GM12878 (cell line): ENCODE data around the gene FAR1. TPM values are rescaled to one million over a fixed set of nuclear protein-coding genes. Genes with fewer than 3 reads are reported as not detected.
"Not testable (repeated sequence)": the region's sequence is repeated elsewhere in the genome, so short reads cannot be mapped to it uniquely, and the experiment has no call there.

Source experiments
- ATAC-seq: fragments of 200-7000 bp; cut with Tn5 transposase; 3 replicates; pipeline ENCODE4 v1.9.1; 2020; ENCODE audit warnings: mild to moderate bottlenecking, moderate library complexity
- BruUV-seq: library from RNA; stranded (reverse); fragments of 400-500 nt; replicated peaks from 2 replicates; lab custom pipeline; 2021; lab: Mats Ljungman, UMichigan
- CTCF ChIA-PET: fragments of 300-600 bp; sonication (Branson Sonifier 250); formaldehyde crosslinking; extraction: SDS; loops from one replicate; lab custom pipeline; 2021; ENCODE audit warnings: inconsistent platforms; lab: Yijun Ruan, JAX
- POLR2A ChIA-PET: fragments of 350-600 bp; formaldehyde crosslinking; extraction: SDS; loops from one replicate; lab custom pipeline; 2021; ENCODE audit warnings: inconsistent platforms; lab: Charles Lee
- RAD21 ChIA-PET: fragments of 300-600 bp; sonication (Branson Sonifier 250); formaldehyde crosslinking; loops from one replicate; lab custom pipeline; 2023; ENCODE audit warnings: antibody characterized with exemption; ENCODE audit not compliant: unreplicated experiment; lab: Charles Lee
- SMC1A ChIA-PET: fragments of 300-600 bp; sonication (Branson Sonifier 250); formaldehyde crosslinking; loops from one replicate; lab custom pipeline; 2023; ENCODE audit not compliant: unreplicated experiment, uncharacterized antibody; lab: Charles Lee
- DNase-seq: peaks from one replicate; pipeline ENCODE4 v3.0.0-alpha.2; 2011; ENCODE audit warnings: low read depth, low spot score
- FAIRE-seq: peaks from 3 replicates; lab custom pipeline; 2011; peaks lifted over from hg19 to GRCh38; lab: Jason Lieb, UNC
- H2AFZ ChIP-seq: 2 replicates; pipeline ENCODE4 v1.6.0; 2011; ENCODE audit warnings: low read depth, low read length, control low read depth; ENCODE audit not compliant: control insufficient read depth
- H3K27ac ChIP-seq: 2 replicates; pipeline ENCODE4 v1.5.1; 2011; ENCODE audit warnings: control low read depth; ENCODE audit not compliant: control insufficient read depth, insufficient read depth
- H3K27me3 ChIP-seq, 2 experiments: replicated peaks in 1 of 2; 2 replicates each; pipeline versions ENCODE4 v1.6.0 to v1.6.1; 2011; ENCODE audit warnings: low read length in 1 of 2; ENCODE audit not compliant: control insufficient read depth in 2 of 2, insufficient read depth in 2 of 2
- H3K36me3 ChIP-seq, 2 experiments: 2 replicates each; pipeline ENCODE4 v1.5.1; 2011; ENCODE audit warnings: low read length in 1 of 2; ENCODE audit not compliant: control insufficient read depth in 2 of 2, insufficient read depth in 2 of 2
- H3K4me1 ChIP-seq: 2 replicates; pipeline ENCODE4 v1.6.1; 2011; ENCODE audit warnings: mild to moderate bottlenecking, low read length, moderate library complexity, mixed read lengths; ENCODE audit not compliant: control insufficient read depth, insufficient read depth
- H3K4me2 ChIP-seq: 2 replicates; pipeline ENCODE4 v1.6.0; 2011; ENCODE audit warnings: control low read depth; ENCODE audit not compliant: control insufficient read depth, insufficient read depth
- H3K4me3 ChIP-seq: fragments of 200-600 bp; sonication (generic); 2 replicates; pipeline ENCODE4 v1.5.1; 2016
- H3K79me2 ChIP-seq: 2 replicates; pipeline ENCODE4 v1.6.0; 2011; ENCODE audit warnings: low read length; ENCODE audit not compliant: control insufficient read depth, insufficient read depth
- H3K9ac ChIP-seq: 2 replicates; pipeline ENCODE4 v1.8.0; 2011; ENCODE audit warnings: low read length, control low read depth, mixed read lengths; ENCODE audit not compliant: control insufficient read depth, insufficient read depth
- H3K9me3 ChIP-seq: replicated peaks from 3 replicates; pipeline ENCODE4 v1.5.1; 2011; ENCODE audit warnings: mild to moderate bottlenecking, low read length; ENCODE audit not compliant: control insufficient read depth, insufficient read depth
- H4K20me1 ChIP-seq: 2 replicates; pipeline ENCODE4 v1.6.0; 2011; ENCODE audit not compliant: control insufficient read depth, insufficient read depth
- ATF7 ChIP-seq: fragments of 450-650 bp; IDR thresholded peaks from 2 replicates; pipeline ENCODE4 v1.6.1; 2016; ENCODE audit warnings: low read depth, mild to moderate bottlenecking
- DPF2 ChIP-seq: fragments of 450-650 bp; IDR thresholded peaks from 2 replicates; pipeline ENCODE4 v1.6.1; 2017; ENCODE audit warnings: mild to moderate bottlenecking
- SIX5 ChIP-seq: IDR thresholded peaks from 2 replicates; pipeline ENCODE4 v1.6.1; 2011; ENCODE audit warnings: mild to moderate bottlenecking, low read depth, low read length, moderate library complexity; ENCODE audit not compliant: severe bottlenecking
- SUZ12 ChIP-seq: fragments of 200-600 bp; sonication (generic); IDR thresholded peaks from one replicate; pipeline ENCODE4 v1.6.1; 2018; ENCODE audit warnings: antibody characterized with exemption, mild to moderate bottlenecking; ENCODE audit not compliant: unreplicated experiment
- ZNF274 ChIP-seq: IDR thresholded peaks from one replicate; pipeline ENCODE4 v1.8.0; 2011; ENCODE audit not compliant: insufficient read length, insufficient read depth
- WGBS: methylation state at CpG from one replicate; pipeline ENCODE4 v1.1.6; 2016; ENCODE audit warnings: low lambda C conversion rate; ENCODE audit not compliant: insufficient replicate concordance, insufficient coverage; ENCODE audit errors: missing lambda C conversion rate; 5-methylcytosine and 5-hydroxymethylcytosine counted together
- in situ Hi-C: fragments of 300-500 bp; cut with MboI; formaldehyde crosslinking; loops from 9 replicates; pipeline ENCODE4 v1.14.3; 2018; ENCODE audit warnings: mixed read lengths
- intact Hi-C: fragments of 100-400 bp; cut with micrococcal nuclease; formaldehyde crosslinking; loops from one replicate; pipeline ENCODE4 v1.14.2; 2022; ENCODE audit not compliant: unreplicated experiment
- polyA plus RNA-seq, 11 experiments: library from polyadenylated mRNA; depleted of rRNA in 4 of 11; unstranded in 6 of 11; stranded (reverse) in 5 of 11; fragments of >200 nt; fragmentation: Nextera tagmentation in 4 of 11; fragmentation: Illumina TruSeq in 1 of 11; extraction: Ambion mirVana in 4 of 11; extraction: Trizol in 1 of 11; gene quantifications; 1 replicate in 1 of 11; 2 replicates in 10 of 11; pipeline versions ENCODE4 v1.2.1 to v1.2.3, GENCODE V29; 2011 to 2016; ENCODE audit warnings: inconsistent platforms in 2 of 11, missing spikeins in 2 of 11, low read depth in 1 of 11
- total RNA-seq, 4 experiments: library from RNA; depleted of rRNA in 3 of 4; stranded (reverse); fragments of >200 nt in 3 of 4; fragmentation: Illumina TruSeq in 1 of 4; extraction: Trizol in 1 of 4; gene quantifications; 2 replicates each; pipeline versions ENCODE4 v1.2.1 to v1.2.3, GENCODE V29; 2013 to 2021
- TF ChIP-seq, protein P1 (sequence below): IDR thresholded peaks from 2 replicates; pipeline ENCODE4 v1.6.1; 2011; ENCODE audit warnings: borderline replicate concordance, low read depth, mild to moderate bottlenecking, moderate library complexity, low read length; ENCODE audit not compliant: insufficient read depth, poor library complexity, severe bottlenecking
- TF ChIP-seq, protein P2 (sequence below): fragments of 450-650 bp; IDR thresholded peaks from 2 replicates; pipeline ENCODE4 v1.6.1; 2018; ENCODE audit warnings: mild to moderate bottlenecking, low read depth, moderate library complexity; ENCODE audit not compliant: partially characterized antibody
- TF ChIP-seq, protein P3 (sequence below): fragments of 150-350 bp; IDR thresholded peaks from 2 replicates; pipeline ENCODE4 v1.6.1; 2014; ENCODE audit warnings: mild to moderate bottlenecking, low read depth, low read length

The FAR1 gene
- total and polyA plus RNA-seq, 10 of the 15 experiments (the other 5 are each of a cell fraction or from before 2014, with no cell fraction given), result 10.1 to 73.9 (median 30.8) TPM

DNA sequence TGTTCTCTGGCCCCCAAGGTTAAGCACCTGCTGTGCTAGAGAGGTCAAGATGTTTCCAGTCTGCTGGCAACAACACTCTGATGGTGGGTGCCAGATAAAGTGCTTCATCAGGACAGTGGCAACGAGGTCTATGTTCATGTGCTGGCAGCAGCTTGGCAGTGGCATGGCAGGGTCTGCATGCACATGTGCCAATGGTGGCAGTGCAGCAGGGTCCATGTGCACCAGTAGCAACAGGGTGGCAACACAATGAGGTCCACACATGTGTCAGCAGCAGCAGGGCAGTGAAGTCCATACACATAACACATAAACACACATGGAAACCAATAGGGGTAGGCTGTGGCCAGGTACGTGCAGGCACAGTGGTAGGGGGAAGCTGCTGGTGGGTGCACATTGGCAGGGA lies 48.4 kb upstream of the FAR1 start:
- no peaks in the 10 kb centered on the region for H3K27me3 ChIP-seq
- 13% methylated on average over 2 of the region's 2 CpGs for WGBS
- no peak overlapping the region for H3K4me3 ChIP-seq
- intact Hi-C loops (no loop called here), in situ Hi-C loops (no loop called here)
- ChIA-PET SMC1A (no interaction called here), CTCF (no interaction called here), POLR2A (no interaction called here), RAD21 (no interaction called here)
- no peaks in the 10 kb centered on the region for H3K9me3 ChIP-seq
- H3K4me2 ChIP-seq, result no peak overlapping the region
- no peaks in the 10 kb centered on the region for H3K4me1 ChIP-seq
- DNase-seq (no peak), ATAC-seq (no peak), FAIRE-seq (no peak)
- no TSS peak for BruUV-seq
- H2AFZ ChIP-seq, result no peak overlapping the region
- no peak overlapping the region for H3K9ac ChIP-seq
- TF ChIP-seq, protein P1, sequence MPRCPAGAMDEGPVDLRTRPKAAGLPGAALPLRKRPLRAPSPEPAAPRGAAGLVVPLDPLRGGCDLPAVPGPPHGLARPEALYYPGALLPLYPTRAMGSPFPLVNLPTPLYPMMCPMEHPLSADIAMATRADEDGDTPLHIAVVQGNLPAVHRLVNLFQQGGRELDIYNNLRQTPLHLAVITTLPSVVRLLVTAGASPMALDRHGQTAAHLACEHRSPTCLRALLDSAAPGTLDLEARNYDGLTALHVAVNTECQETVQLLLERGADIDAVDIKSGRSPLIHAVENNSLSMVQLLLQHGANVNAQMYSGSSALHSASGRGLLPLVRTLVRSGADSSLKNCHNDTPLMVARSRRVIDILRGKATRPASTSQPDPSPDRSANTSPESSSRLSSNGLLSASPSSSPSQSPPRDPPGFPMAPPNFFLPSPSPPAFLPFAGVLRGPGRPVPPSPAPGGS, result no peak
- TF ChIP-seq ATF7, result no peak
- TF ChIP-seq, protein P2, sequence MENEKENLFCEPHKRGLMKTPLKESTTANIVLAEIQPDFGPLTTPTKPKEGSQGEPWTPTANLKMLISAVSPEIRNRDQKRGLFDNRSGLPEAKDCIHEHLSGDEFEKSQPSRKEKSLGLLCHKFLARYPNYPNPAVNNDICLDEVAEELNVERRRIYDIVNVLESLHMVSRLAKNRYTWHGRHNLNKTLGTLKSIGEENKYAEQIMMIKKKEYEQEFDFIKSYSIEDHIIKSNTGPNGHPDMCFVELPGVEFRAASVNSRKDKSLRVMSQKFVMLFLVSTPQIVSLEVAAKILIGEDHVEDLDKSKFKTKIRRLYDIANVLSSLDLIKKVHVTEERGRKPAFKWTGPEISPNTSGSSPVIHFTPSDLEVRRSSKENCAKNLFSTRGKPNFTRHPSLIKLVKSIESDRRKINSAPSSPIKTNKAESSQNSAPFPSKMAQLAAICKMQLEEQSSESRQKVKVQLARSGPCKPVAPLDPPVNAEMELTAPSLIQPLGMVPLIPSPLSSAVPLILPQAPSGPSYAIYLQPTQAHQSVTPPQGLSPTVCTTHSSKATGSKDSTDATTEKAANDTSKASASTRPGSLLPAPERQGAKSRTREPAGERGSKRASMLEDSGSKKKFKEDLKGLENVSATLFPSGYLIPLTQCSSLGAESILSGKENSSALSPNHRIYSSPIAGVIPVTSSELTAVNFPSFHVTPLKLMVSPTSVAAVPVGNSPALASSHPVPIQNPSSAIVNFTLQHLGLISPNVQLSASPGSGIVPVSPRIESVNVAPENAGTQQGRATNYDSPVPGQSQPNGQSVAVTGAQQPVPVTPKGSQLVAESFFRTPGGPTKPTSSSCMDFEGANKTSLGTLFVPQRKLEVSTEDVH, result no peak
- no peak for TF ChIP-seq ZNF274
- no peak for TF ChIP-seq SUZ12
- TF ChIP-seq, protein P3, sequence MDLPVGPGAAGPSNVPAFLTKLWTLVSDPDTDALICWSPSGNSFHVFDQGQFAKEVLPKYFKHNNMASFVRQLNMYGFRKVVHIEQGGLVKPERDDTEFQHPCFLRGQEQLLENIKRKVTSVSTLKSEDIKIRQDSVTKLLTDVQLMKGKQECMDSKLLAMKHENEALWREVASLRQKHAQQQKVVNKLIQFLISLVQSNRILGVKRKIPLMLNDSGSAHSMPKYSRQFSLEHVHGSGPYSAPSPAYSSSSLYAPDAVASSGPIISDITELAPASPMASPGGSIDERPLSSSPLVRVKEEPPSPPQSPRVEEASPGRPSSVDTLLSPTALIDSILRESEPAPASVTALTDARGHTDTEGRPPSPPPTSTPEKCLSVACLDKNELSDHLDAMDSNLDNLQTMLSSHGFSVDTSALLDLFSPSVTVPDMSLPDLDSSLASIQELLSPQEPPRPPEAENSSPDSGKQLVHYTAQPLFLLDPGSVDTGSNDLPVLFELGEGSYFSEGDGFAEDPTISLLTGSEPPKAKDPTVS, result no peak
- TF ChIP-seq DPF2, result no peak
- no peak for TF ChIP-seq SIX5
- no peaks in the 10 kb centered on the region for H3K36me3 ChIP-seq
- H3K27ac ChIP-seq, result no peak overlapping the region
- H3K79me2 ChIP-seq, result no peaks in the 10 kb centered on the region
- H4K20me1 ChIP-seq, result no peaks in the 10 kb centered on the region

DNA sequence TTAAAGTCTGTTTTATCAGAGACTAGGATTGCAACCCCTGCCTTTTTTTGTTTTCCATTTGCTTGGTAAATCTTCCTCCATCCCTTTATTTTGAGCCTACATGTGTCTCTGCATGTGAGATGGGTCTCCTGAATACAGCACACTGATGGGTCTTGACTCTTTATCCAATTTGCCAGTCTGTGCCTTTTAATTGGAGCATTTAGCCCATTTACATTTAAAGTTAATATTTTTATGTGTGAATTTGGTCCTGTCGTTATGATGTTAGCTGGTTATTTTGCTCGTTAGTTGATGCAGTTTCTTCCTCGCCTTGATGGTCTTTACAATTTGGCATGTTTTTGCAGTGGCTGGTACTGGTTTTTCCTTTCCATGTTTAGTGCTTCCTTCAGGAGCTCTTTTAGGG lies 41.6 kb upstream of the FAR1 start:
- H3K27ac ChIP-seq, H3K4me2 ChIP-seq, RAD21 ChIA-PET, H2AFZ ChIP-seq, DNase-seq, H3K9ac ChIP-seq, in situ Hi-C loops, H3K36me3 ChIP-seq, BruUV-seq, ATAC-seq, H3K27me3 ChIP-seq, POLR2A ChIA-PET, H4K20me1 ChIP-seq, FAIRE-seq, H3K4me1 ChIP-seq, H3K79me2 ChIP-seq, H3K9me3 ChIP-seq, CTCF ChIA-PET, intact Hi-C loops, H3K4me3 ChIP-seq, SMC1A ChIA-PET: not testable (repeated sequence)
- 78% methylated on average over 3 of the region's 3 CpGs for WGBS
